ENCODE measurements around the gene MYBPC2.

MYBPC2 gene

DNA sequence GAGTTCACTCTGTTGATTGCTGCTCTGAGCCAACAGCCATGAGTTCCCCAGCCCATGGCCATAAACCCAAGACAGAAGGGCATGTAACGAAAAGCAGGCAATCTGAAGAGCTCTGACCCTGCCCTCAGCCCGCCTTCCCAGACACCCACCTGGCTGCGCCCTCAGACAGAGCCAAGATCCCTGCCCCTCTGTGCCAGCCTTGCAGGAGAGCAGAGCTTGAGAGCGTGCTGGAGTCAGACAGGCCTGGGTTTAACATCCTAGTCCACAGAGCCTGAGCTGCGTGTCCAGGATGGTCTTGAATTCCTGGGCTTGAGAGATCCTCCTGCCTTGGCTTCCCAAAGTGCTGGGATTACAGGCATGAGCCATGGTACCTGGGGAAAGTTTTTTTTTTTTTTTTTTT, 24.6 kb downstream of the MYBPC2 start:
- H3K36me3 ChIP-seq (ENCODE audit: insufficient read depth, low read length): no peaks in the 10 kb centered on the region
- TF ChIP-seq POLR2AphosphoS5 (IDR thresholded peaks at IDR 0.05; ENCODE audit: borderline replicate concordance, low read depth, low read length): no peak
- TF ChIP-seq EZH2 (IDR thresholded peaks at IDR 0.05): no peak
- H3K9me3 ChIP-seq (ENCODE audit: low read depth, low read length): no peaks in the 10 kb centered on the region
- no peak overlapping the region for H3K27ac ChIP-seq
- no peak overlapping the region for H3K4me3 ChIP-seq
- no peak overlapping the region for H3K9ac ChIP-seq (ENCODE audit: insufficient read length)
- DNase-seq (ENCODE audit: low read depth, low spot score): no peak

DNA sequence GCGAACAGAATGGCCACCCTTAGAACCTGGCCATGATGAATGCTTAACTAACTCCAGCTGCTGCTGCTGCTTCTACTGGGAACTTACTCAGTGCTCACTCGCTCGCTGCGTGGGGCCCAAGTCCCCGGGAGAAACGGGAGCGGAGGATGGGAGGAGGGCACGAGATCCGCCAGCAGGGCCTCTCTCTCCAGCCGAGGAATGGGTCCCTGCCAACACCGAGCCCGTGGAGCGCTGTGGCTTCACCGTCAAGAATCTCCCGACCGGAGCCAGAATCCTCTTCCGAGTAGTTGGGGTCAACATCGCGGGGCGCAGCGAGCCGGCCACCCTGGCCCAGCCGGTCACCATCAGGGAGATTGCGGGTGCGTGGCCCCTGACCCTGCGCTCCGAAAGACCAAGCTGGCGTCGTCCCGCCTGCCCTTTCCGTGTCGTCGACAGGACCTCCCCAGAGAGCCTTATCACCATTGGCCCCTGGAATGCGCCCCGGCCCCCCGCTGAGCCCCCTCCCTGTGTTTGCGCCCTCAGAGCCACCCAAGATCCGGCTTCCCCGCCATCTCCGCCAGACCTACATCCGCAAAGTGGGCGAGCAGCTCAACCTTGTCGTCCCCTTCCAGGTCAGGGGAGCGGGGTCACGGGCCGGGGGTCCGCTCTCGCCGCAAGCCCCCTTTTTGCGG, 25.8 kb downstream of the MYBPC2 start:
- Histone ChIP-seq H3K9ac (ENCODE audit: insufficient read length) (no peak overlapping the region), H3K36me3 (ENCODE audit: insufficient read depth, low read length) (no peaks in the 10 kb centered on the region), H3K27ac (no peak overlapping the region), H3K9me3 (ENCODE audit: low read depth, low read length) (no peaks in the 10 kb centered on the region), H3K4me3 (no peak overlapping the region)
- DNase-seq (ENCODE audit: low read depth, low spot score): no peak
- no peak for TF ChIP-seq POLR2AphosphoS5 (IDR thresholded peaks at IDR 0.05; ENCODE audit: borderline replicate concordance, low read depth, low read length)
- TF ChIP-seq EZH2 (IDR thresholded peaks at IDR 0.05): no peak
- no peak for TF ChIP-seq FOXP2 (optimal IDR thresholded peaks at IDR 0.05; ENCODE audit: control extremely low read depth, extremely low read length, insufficient read depth)

DNA sequence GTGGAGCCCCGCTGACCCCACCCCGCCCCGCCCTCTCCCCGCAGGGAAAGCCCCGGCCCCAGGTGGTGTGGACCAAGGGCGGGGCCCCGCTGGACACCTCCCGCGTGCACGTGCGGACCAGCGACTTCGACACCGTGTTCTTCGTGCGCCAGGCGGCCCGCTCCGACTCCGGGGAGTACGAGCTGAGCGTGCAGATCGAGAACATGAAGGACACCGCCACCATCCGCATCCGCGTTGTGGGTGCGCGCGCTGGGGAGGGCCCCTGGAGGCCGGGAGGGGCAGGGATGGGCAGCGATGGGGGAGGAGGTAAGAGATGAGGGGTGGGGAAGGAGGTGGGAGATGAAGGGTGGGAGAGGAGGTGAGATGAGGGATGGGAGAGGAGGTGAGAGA, 26.4 kb downstream of the MYBPC2 start:
- DNase-seq (ENCODE audit: low read depth, low spot score): no peak
- no peak overlapping the region for H3K4me3 ChIP-seq
- no peak overlapping the region for H3K27ac ChIP-seq
- no peak for TF ChIP-seq POLR2AphosphoS5 (IDR thresholded peaks at IDR 0.05; ENCODE audit: borderline replicate concordance, low read depth, low read length)
- H3K36me3 ChIP-seq (ENCODE audit: insufficient read depth, low read length): no peaks in the 10 kb centered on the region
- H3K9ac ChIP-seq (ENCODE audit: insufficient read length): no peak overlapping the region
- H3K9me3 ChIP-seq (ENCODE audit: low read depth, low read length): no peaks in the 10 kb centered on the region

DNA sequence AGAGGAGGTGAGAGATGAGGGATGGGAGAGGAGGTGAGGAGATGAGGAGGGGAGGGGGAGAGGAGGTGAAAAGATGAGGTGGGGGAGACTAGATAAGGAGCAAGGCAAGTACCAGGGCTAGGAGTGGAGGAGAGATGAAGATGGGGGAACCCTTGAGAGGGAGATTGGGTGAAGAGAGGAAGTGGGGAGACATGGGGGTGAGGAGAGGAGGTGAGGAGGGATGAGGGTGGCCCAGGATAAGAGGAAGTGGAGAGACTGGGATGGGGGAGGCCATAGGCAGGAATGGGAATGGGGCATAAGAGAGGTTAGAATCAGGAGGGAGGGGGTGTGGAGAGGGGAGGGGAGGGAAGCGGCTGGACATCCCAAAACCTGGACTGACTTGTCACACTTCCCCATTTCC, 26.9 kb downstream of the MYBPC2 start:
- no peak overlapping the region for H3K27ac ChIP-seq
- no peaks in the 10 kb centered on the region for H3K9me3 ChIP-seq (ENCODE audit: low read depth, low read length)
- no peak for DNase-seq (ENCODE audit: low read depth, low spot score)
- H3K36me3 ChIP-seq (ENCODE audit: insufficient read depth, low read length): no peaks in the 10 kb centered on the region
- H3K4me3 ChIP-seq: no peak overlapping the region
- TF ChIP-seq EZH2 (IDR thresholded peaks at IDR 0.05) (no peak), FOXP2 (optimal IDR thresholded peaks at IDR 0.05; ENCODE audit: control extremely low read depth, extremely low read length, insufficient read depth) (no peak), POLR2AphosphoS5 (IDR thresholded peaks at IDR 0.05; ENCODE audit: borderline replicate concordance, low read depth, low read length) (no peak)
- no peak overlapping the region for H3K9ac ChIP-seq (ENCODE audit: insufficient read length)

DNA sequence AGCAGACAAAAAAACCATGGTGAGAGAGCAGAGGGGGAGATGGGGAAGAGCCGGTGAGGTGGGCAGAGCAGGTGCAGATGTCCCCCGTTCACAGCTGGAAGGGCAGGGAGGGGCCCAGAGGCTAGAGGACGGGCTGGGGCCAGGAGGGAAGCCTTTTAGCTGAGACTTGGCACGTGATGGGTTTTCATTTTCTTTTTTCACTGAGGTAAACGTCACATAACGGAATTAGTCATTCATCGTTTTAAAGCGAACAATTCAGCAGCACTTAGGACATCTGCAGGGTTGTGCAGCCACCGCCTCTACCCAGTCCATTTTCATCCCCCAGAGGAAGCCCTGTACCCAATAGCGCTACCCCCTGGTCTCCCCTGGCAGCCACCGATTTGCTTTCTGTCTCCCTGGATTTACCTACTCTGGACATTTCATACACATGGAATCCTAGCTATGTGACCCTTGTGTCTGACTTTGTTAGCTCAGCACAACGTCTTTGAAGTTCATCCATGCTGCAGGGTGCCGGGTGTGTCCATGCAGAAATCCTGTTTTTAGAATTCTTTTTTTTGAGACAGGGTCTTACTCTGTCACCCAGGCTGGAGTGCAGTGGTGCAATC, 27.6 kb downstream of the MYBPC2 start:
- no peaks in the 10 kb centered on the region for H3K36me3 ChIP-seq (ENCODE audit: insufficient read depth, low read length)
- no peak for TF ChIP-seq POLR2AphosphoS5 (IDR thresholded peaks at IDR 0.05; ENCODE audit: borderline replicate concordance, low read depth, low read length)
- no peak for TF ChIP-seq EZH2 (IDR thresholded peaks at IDR 0.05)
- TF ChIP-seq FOXP2 (optimal IDR thresholded peaks at IDR 0.05; ENCODE audit: control extremely low read depth, extremely low read length, insufficient read depth): no peak
- H3K9me3 ChIP-seq (ENCODE audit: low read depth, low read length): no peaks in the 10 kb centered on the region
- H3K27ac ChIP-seq: no peak overlapping the region
- no peak overlapping the region for H3K4me3 ChIP-seq
- no peak for DNase-seq (ENCODE audit: low read depth, low spot score)
- H3K9ac ChIP-seq (ENCODE audit: insufficient read length): no peak overlapping the region

DNA sequence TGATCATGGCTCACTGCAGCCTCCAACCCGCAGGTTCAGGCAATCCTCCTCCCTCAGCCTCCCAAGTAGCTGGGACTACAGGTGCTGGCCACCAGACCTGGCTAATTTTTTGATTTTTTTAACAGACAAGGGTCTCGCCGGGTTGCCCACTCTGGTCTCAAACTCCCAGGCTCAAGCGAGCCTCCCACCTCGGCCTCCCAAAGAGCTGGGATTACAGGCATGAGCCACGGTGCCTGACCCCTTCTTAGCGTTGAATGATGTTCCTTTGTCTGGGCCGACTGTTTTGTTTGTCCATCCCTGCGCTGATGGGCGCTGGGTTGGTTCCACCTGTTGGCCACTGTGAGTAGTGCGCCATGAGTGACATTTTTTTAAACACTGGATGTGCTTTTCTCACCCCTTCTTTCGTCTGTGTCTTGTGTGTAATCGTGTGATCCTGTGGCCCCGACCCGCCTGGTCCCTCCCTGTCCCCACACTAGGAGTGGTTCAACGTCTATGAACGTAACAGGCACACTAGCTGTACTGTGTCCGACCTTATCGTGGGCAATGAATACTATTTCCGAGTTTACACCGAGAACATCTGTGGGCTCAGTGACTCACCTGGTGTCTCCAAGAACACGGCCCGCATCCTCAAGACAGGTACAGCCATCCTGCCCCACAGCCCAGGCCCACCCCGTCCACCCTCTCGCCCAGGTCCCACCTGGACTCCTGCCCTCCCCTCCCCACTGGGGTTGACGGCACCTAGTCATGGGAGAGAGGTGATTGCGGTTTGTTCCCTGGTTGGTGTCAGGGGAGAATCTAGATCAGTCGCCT, 28.6 kb downstream of the MYBPC2 start:
- Histone ChIP-seq H3K36me3 (ENCODE audit: insufficient read depth, low read length) (no peaks in the 10 kb centered on the region), H3K27ac (no peak overlapping the region), H3K9ac (ENCODE audit: insufficient read length) (no peak overlapping the region), H3K9me3 (ENCODE audit: low read depth, low read length) (no peaks in the 10 kb centered on the region), H3K4me3 (no peak overlapping the region)
- DNase-seq (ENCODE audit: low read depth, low spot score): no peak
- TF ChIP-seq FOXP2 (optimal IDR thresholded peaks at IDR 0.05; ENCODE audit: control extremely low read depth, extremely low read length, insufficient read depth) (no peak), POLR2AphosphoS5 (IDR thresholded peaks at IDR 0.05; ENCODE audit: borderline replicate concordance, low read depth, low read length) (no peak), EZH2 (IDR thresholded peaks at IDR 0.05) (no peak)

DNA sequence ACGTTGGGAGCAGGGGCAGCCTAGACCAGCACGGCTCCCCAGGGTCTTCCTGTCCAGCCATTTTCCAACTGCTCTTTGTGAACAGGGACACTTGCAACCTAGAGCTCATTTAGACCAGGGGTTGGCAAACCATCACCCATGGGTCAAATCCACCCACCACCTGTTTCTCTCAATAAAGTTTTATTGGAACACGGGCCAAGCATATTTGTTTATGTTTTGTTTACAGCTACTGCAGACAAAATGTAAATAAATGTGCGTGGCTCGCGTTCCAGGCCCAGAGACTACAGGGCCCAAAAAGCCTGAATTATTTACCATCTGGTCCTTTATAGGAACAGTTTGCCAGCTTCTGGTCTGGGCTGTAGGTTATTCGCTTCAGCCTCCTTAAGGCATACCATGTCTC, 30.3 kb downstream of the MYBPC2 start:
- Histone ChIP-seq H3K9me3 (ENCODE audit: low read depth, low read length) (no peaks in the 10 kb centered on the region), H3K36me3 (ENCODE audit: insufficient read depth, low read length) (no peaks in the 10 kb centered on the region), H3K9ac (ENCODE audit: insufficient read length) (no peak overlapping the region), H3K4me3 (no peak overlapping the region), H3K27ac (no peak overlapping the region)
- DNase-seq (ENCODE audit: low read depth, low spot score): no peak
- TF ChIP-seq POLR2AphosphoS5 (IDR thresholded peaks at IDR 0.05; ENCODE audit: borderline replicate concordance, low read depth, low read length) (no peak), FOXP2 (optimal IDR thresholded peaks at IDR 0.05; ENCODE audit: control extremely low read depth, extremely low read length, insufficient read depth) (no peak)

DNA sequence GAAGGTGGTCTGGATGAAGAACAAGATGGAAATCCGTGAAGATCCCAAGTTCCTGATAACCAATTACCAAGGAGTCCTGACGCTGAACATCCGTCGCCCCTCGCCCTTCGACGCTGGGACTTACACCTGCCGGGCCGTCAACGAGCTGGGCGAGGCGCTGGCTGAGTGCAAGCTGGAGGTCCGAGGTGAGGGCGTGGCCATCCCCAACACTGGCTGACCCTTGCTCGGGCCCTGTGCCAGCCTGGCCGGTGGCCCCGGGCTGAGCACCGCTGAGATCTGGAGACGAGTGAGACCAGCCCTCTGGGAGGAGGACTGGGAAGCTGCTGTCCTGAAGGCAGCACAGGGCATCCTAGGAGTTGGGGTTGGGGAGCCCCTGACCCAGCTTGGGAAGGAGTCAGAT, 31.7 kb downstream of the MYBPC2 start:
- H3K36me3 ChIP-seq (ENCODE audit: insufficient read depth, low read length): no peaks in the 10 kb centered on the region
- no peaks in the 10 kb centered on the region for H3K9me3 ChIP-seq (ENCODE audit: low read depth, low read length)
- H3K9ac ChIP-seq (ENCODE audit: insufficient read length): no peak overlapping the region
- DNase-seq (ENCODE audit: low read depth, low spot score): no peak
- TF ChIP-seq FOXP2 (optimal IDR thresholded peaks at IDR 0.05; ENCODE audit: control extremely low read depth, extremely low read length, insufficient read depth): no peak
- no peak for TF ChIP-seq EZH2 (IDR thresholded peaks at IDR 0.05)
- no peak for TF ChIP-seq POLR2AphosphoS5 (IDR thresholded peaks at IDR 0.05; ENCODE audit: borderline replicate concordance, low read depth, low read length)
- no peak overlapping the region for H3K4me3 ChIP-seq
- H3K27ac ChIP-seq: no peak overlapping the region

All from SK-N-MC (cell line).